ENCODE data around the gene JADE3.

The JADE3 gene

GRCh38 chrX:46912098-46912602 lies at the start of gene JADE3:
Gene JADE3, plus strand, starts transcription at chrX:46912421. Its CDS starts 72,474 bp downstream, at chrX:46984895.
- peaks cover 40% of the 10 kb centered on the region for H3K79me2 ChIP-seq (ENCODE audit: insufficient read depth, low read length)
- 0 out of 2 replicates have a peak, but pooled peaks cover 5% of the 10 kb centered on the region for H3F3A ChIP-seq (ENCODE audit: low read depth)
- H3K4me1 ChIP-seq (ENCODE audit: insufficient read depth, low read length, poor library complexity, severe bottlenecking) = peaks cover 25% of the 10 kb centered on the region
- peaks cover 4% of the 10 kb centered on the region for H3K27me3 ChIP-seq (ENCODE audit: insufficient read depth, low read length, poor library complexity, severe bottlenecking)
- peaks cover 39% of the 10 kb centered on the region for H4K20me1 ChIP-seq (ENCODE audit: insufficient read depth, low read length, poor library complexity, severe bottlenecking)
- H3K9ac ChIP-seq (ENCODE audit: low read depth, low read length, poor library complexity, severe bottlenecking) = peak within 1 kb of the TSS; percentile 88
- TF ChIP-seq EZH2phosphoT487 (IDR thresholded peaks at IDR 0.05; ENCODE audit: borderline replicate concordance) = no peak
- TF ChIP-seq CTCF (conservative IDR thresholded peaks at IDR 0.05; ENCODE audit: low read length) = no peak
- H2AFZ ChIP-seq (ENCODE audit: low read length) = peak within 1 kb of the TSS; percentile 56
- no peaks in the 10 kb centered on the region for H3K9me2 ChIP-seq (replicated peaks; ENCODE audit: low read depth, low read length)
- no peaks in the 10 kb centered on the region for H3K9me3 ChIP-seq (ENCODE audit: insufficient read depth, low read depth, low read length)
- H3K4me2 ChIP-seq (ENCODE audit: low read depth, low read length, poor library complexity, severe bottlenecking) = peak within 1 kb of the TSS; percentile 90
- H3K36me3 ChIP-seq (ENCODE audit: insufficient read depth, low read length) = no peaks in the 10 kb centered on the region
- H3K4me3 ChIP-seq (ENCODE audit: low read length, poor library complexity, severe bottlenecking) = peak within 1 kb of the TSS; percentile 95

- Histone ChIP-seq H3K27me3 (ENCODE audit: insufficient read depth, low read length, poor library complexity, severe bottlenecking) (no peaks in the 10 kb centered on the region), H3F3A (ENCODE audit: low read depth) (no peaks in the 10 kb centered on the region), H3K4me3 (ENCODE audit: low read length, poor library complexity, severe bottlenecking) (no peak overlapping the region), H3K9ac (ENCODE audit: low read depth, low read length, poor library complexity, severe bottlenecking) (no peak overlapping the region), H3K4me2 (ENCODE audit: low read depth, low read length, poor library complexity, severe bottlenecking) (no peak overlapping the region), H4K20me1 (ENCODE audit: insufficient read depth, low read length, poor library complexity, severe bottlenecking) (no peaks in the 10 kb centered on the region), H3K4me1 (ENCODE audit: insufficient read depth, low read length, poor library complexity, severe bottlenecking) (no peaks in the 10 kb centered on the region), H3K36me3 (ENCODE audit: insufficient read depth, low read length) (peaks cover 7% of the 10 kb centered on the region; the same call in 1 of the 2 replicates), H3K9me3 (ENCODE audit: insufficient read depth, low read depth, low read length) (no peaks in the 10 kb centered on the region), H3K9me2 (replicated peaks; ENCODE audit: low read depth, low read length) (no peaks in the 10 kb centered on the region), H3K79me2 (ENCODE audit: insufficient read depth, low read length) (no peaks in the 10 kb centered on the region), H2AFZ (ENCODE audit: low read length) (no peak overlapping the region)
- TF ChIP-seq EZH2phosphoT487 (IDR thresholded peaks at IDR 0.05; ENCODE audit: borderline replicate concordance) = no peak
- no peak for TF ChIP-seq CTCF (conservative IDR thresholded peaks at IDR 0.05; ENCODE audit: low read length)
Measured at GRCh38 chrX:46863072-46863471, 49.1 kb upstream of the JADE3 start.

- Histone ChIP-seq H3K9ac (ENCODE audit: low read depth, low read length, poor library complexity, severe bottlenecking) (no peak overlapping the region), H3K79me2 (ENCODE audit: insufficient read depth, low read length) (no peaks in the 10 kb centered on the region), H3K4me3 (ENCODE audit: low read length, poor library complexity, severe bottlenecking) (no peak overlapping the region), H3F3A (ENCODE audit: low read depth) (no peaks in the 10 kb centered on the region), H3K4me1 (ENCODE audit: insufficient read depth, low read length, poor library complexity, severe bottlenecking) (no peaks in the 10 kb centered on the region), H3K27me3 (ENCODE audit: insufficient read depth, low read length, poor library complexity, severe bottlenecking) (no peaks in the 10 kb centered on the region), H3K9me2 (replicated peaks; ENCODE audit: low read depth, low read length) (no peaks in the 10 kb centered on the region), H3K9me3 (ENCODE audit: insufficient read depth, low read depth, low read length) (no peaks in the 10 kb centered on the region), H3K36me3 (ENCODE audit: insufficient read depth, low read length) (peaks cover 7% of the 10 kb centered on the region; the same call in 1 of the 2 replicates), H3K4me2 (ENCODE audit: low read depth, low read length, poor library complexity, severe bottlenecking) (no peak overlapping the region), H4K20me1 (ENCODE audit: insufficient read depth, low read length, poor library complexity, severe bottlenecking) (no peaks in the 10 kb centered on the region), H2AFZ (ENCODE audit: low read length) (no peak overlapping the region)
- no peak for TF ChIP-seq EZH2phosphoT487 (IDR thresholded peaks at IDR 0.05; ENCODE audit: borderline replicate concordance)
- TF ChIP-seq CTCF (conservative IDR thresholded peaks at IDR 0.05; ENCODE audit: low read length) = no peak
Measured at GRCh38 chrX:46864606-46865005, 47.6 kb upstream of the JADE3 start.

Measured in Loucy (cell line).